HG02870 (cell line): ENCODE results near the gene THSD7B.
"Not testable (repeated sequence)": the region's sequence is repeated elsewhere in the genome, so short reads cannot be mapped to it uniquely, and the experiment has no call there.

ENCODE experiments used
- ATAC-seq: cut with Tn5 transposase; IDR thresholded peaks from one replicate; pipeline ENCODE4 v1.9.1; 2021; ENCODE audit warnings: mild to moderate bottlenecking, moderate library complexity; ENCODE audit not compliant: unreplicated experiment

The THSD7B gene

GRCh38 chr2:137237055-137237454 is 471.7 kb downstream of the THSD7B start:
- no peak for ATAC-seq

GRCh38 chr2:137238065-137238464 is 472.7 kb downstream of the THSD7B start:
- no peak for ATAC-seq

GRCh38 chr2:137249463-137250130 is 484.3 kb downstream of the THSD7B start:
- no peak for ATAC-seq

- no peak for ATAC-seq
Measured at GRCh38 chr2:137250401-137250800, 485.1 kb downstream of the THSD7B start.

GRCh38 chr2:137251045-137251444 is 485.7 kb downstream of the THSD7B start:
- ATAC-seq = no peak

GRCh38 chr2:137252934-137253333 is 487.6 kb downstream of the THSD7B start:
- no peak for ATAC-seq

- ATAC-seq = no peak
Measured at GRCh38 chr2:137254052-137254451, 488.7 kb downstream of the THSD7B start.

GRCh38 chr2:137255345-137255744 is 490.0 kb downstream of the THSD7B start:
- ATAC-seq = no peak

- no peak for ATAC-seq
Measured at GRCh38 chr2:137255990-137256389, 490.6 kb downstream of the THSD7B start.

GRCh38 chr2:137261881-137262585 is 496.7 kb downstream of the THSD7B start:
- ATAC-seq = no peak

GRCh38 chr2:137262594-137262993 is 497.2 kb downstream of the THSD7B start:
- no peak for ATAC-seq

- no peak for ATAC-seq
Measured at GRCh38 chr2:137287913-137288639, 522.7 kb downstream of the THSD7B start.

- no peak for ATAC-seq
Measured at GRCh38 chr2:137291836-137292570, 526.7 kb downstream of the THSD7B start.

- ATAC-seq = no peak
Measured at GRCh38 chr2:137298377-137298776, 533.0 kb downstream of the THSD7B start.

GRCh38 chr2:137300987-137301386 is 535.6 kb downstream of the THSD7B start:
- ATAC-seq = no peak

GRCh38 chr2:137302957-137303356 is 537.6 kb downstream of the THSD7B start:
- no peak for ATAC-seq

- no peak for ATAC-seq
Measured at GRCh38 chr2:137316075-137316474, 550.7 kb downstream of the THSD7B start.

GRCh38 chr2:137321566-137321965 is 556.2 kb downstream of the THSD7B start:
- no peak for ATAC-seq

- ATAC-seq = not testable (repeated sequence)
Measured at GRCh38 chr2:137331562-137331961, 566.2 kb downstream of the THSD7B start.

- no peak for ATAC-seq
Measured at GRCh38 chr2:137333386-137334165, 568.2 kb downstream of the THSD7B start.
